ENCODE measurements around the gene TPK1. TPM values are rescaled to one million over a fixed set of nuclear protein-coding genes. Genes with fewer than 3 reads are reported as not detected.

The TPK1 gene
- 2.1 and 6.5 TPM in 2 replicates for total RNA-seq

GRCh38 chr7:144835652-144836544, at the start of gene TPK1:
TPK1 (minus strand) TSS chr7:144836053; CDS start chr7:144835602, 451 bp downstream.

DNA sequence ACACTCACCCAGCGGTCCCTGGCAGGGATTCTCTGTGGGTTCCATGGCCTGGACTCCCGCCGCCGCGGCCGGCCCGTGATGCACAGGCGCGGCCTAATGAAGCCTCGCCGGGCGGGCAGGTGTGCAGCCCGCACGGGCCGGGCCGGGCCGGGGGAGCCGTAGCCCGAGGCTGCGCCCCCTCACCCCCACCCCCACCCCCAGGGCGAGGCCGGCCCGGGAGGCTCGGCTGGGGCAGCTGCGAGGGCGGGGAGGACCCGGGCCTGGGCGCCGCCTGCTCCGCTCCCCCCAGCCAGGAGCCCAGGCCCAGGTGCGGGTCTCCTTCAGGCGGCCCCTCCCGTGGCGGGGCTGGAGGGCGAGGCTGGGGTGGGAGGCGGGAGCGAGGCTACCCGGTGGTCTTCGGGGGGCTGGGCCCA, 432.2 kb downstream of the TPK1 start, which contains the start of gene NOBOX:
Gene NOBOX, minus strand, starts transcription at position 45 of the 413 bp plus-strand sequence.

Data from nasal cavity respiratory epithelium epithelial cell of viscerocranial mucosa (primary cell).